Measurements from ENCODE around the gene C18orf63. TPM values are rescaled to one million over a fixed set of nuclear protein-coding genes. Genes with fewer than 3 reads are reported as not detected.

The C18orf63 gene
- polyA plus RNA-seq, 1 donor (not counting 4 experiments of a cell fraction or from before 2014, with no cell fraction given): not detected

DNA sequence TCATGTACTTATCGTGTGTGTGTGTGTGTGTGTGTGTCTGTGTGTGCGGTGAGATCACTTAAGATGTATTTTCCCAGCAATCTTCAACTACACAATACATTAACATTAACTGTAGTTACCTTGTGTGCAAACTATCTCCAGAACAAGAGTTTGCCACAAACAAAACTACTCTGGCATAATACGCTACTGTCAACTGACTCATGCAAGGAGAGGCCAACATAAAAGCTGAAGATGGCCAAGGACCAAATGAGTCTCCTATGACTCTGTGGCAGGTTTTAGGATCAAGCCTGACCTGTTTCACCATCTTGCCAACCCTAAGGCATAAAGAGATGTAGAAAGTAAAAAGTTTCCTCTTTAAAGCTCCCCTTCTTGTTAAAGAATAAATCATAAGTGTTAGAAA lies 44.0 kb upstream of the C18orf63 start:
- no peak overlapping the region for H3K4me2 ChIP-seq (ENCODE audit: control insufficient read depth, extremely low read depth, insufficient read depth, low read depth, low read length)
- no peak overlapping the region for H2AFZ ChIP-seq (ENCODE audit: control insufficient read depth, low read length)
- H3K4me3 ChIP-seq (ENCODE audit: control insufficient read depth in 2 of 3, extremely low read depth in 1 of 3, insufficient read depth in 2 of 3, low read depth in 1 of 3, low read length in 3 of 3): no peak overlapping the region
- no peak overlapping the region for H3K9ac ChIP-seq (ENCODE audit: control insufficient read depth, extremely low read depth, insufficient read depth, low read length)
- dilution Hi-C loops (cut with MboI; ENCODE audit: extremely low pct_ligation_motif_present, low sequenced_read_pairs): no loop called here
- no peaks in the 10 kb centered on the region for H3K27me3 ChIP-seq (ENCODE audit: control insufficient read depth, extremely low read depth, insufficient read depth, low read length)
- no peaks in the 10 kb centered on the region for H3K79me2 ChIP-seq (ENCODE audit: control insufficient read depth, insufficient read depth, low read length)
- H3K9me3 ChIP-seq (ENCODE audit: control insufficient read depth, low read depth, low read length): no peaks in the 10 kb centered on the region
- H4K20me1 ChIP-seq (ENCODE audit: control insufficient read depth, extremely low read depth, insufficient read depth, low read length): no peaks in the 10 kb centered on the region
- peak; percentile 60 for FAIRE-seq
- DNase-seq (ENCODE audit: low read depth, low spot score): no peak
- TF ChIP-seq EZH2 (IDR thresholded peaks at IDR 0.05; ENCODE audit: low read length): no peak
- no peak for TF ChIP-seq CTCF (optimal IDR thresholded peaks at IDR 0.05 in 1 of 3, IDR thresholded peaks at IDR 0.05 in 1 of 3, conservative IDR thresholded peaks at IDR 0.05 in 1 of 3; ENCODE audit: extremely low read depth in 1 of 3, insufficient read depth in 2 of 3, low read length in 3 of 3)
- no peak overlapping the region for H3K27ac ChIP-seq (ENCODE audit: control insufficient read depth, insufficient read depth, low read length)
- no peaks in the 10 kb centered on the region for H3K36me3 ChIP-seq (ENCODE audit: control insufficient read depth in 2 of 2, extremely low read depth in 1 of 2, insufficient read depth in 2 of 2, low read length in 2 of 2)
- no peaks in the 10 kb centered on the region for H3K9me1 ChIP-seq (ENCODE audit: control insufficient read depth, extremely low read depth, insufficient read depth, low read length)
- peaks cover 2% of the 10 kb centered on the region for H3K4me1 ChIP-seq (ENCODE audit: control insufficient read depth, extremely low read depth, insufficient read depth, low read length)

GRCh38 chr18:74273394-74273793 lies 42.2 kb upstream of the C18orf63 start:
- H3K27me3 ChIP-seq (ENCODE audit: control insufficient read depth, extremely low read depth, insufficient read depth, low read length): no peaks in the 10 kb centered on the region
- dilution Hi-C loops (cut with MboI; ENCODE audit: extremely low pct_ligation_motif_present, low sequenced_read_pairs): no loop called here
- FAIRE-seq (no peak), DNase-seq (ENCODE audit: low read depth, low spot score) (no peak)
- H3K9ac ChIP-seq (ENCODE audit: control insufficient read depth, extremely low read depth, insufficient read depth, low read length): no peak overlapping the region
- H3K4me2 ChIP-seq (ENCODE audit: control insufficient read depth, extremely low read depth, insufficient read depth, low read depth, low read length): no peak overlapping the region
- H3K36me3 ChIP-seq (ENCODE audit: control insufficient read depth in 2 of 2, extremely low read depth in 1 of 2, insufficient read depth in 2 of 2, low read length in 2 of 2): no peaks in the 10 kb centered on the region
- no peak overlapping the region for H3K4me3 ChIP-seq (ENCODE audit: control insufficient read depth in 2 of 3, extremely low read depth in 1 of 3, insufficient read depth in 2 of 3, low read depth in 1 of 3, low read length in 3 of 3)
- H2AFZ ChIP-seq (ENCODE audit: control insufficient read depth, low read length): no peak overlapping the region
- no peaks in the 10 kb centered on the region for H3K9me3 ChIP-seq (ENCODE audit: control insufficient read depth, low read depth, low read length)
- no peaks in the 10 kb centered on the region for H3K79me2 ChIP-seq (ENCODE audit: control insufficient read depth, insufficient read depth, low read length)
- H3K27ac ChIP-seq (ENCODE audit: control insufficient read depth, insufficient read depth, low read length): no peak overlapping the region
- TF ChIP-seq CTCF (optimal IDR thresholded peaks at IDR 0.05 in 1 of 3, IDR thresholded peaks at IDR 0.05 in 1 of 3, conservative IDR thresholded peaks at IDR 0.05 in 1 of 3; ENCODE audit: extremely low read depth in 1 of 3, insufficient read depth in 2 of 3, low read length in 3 of 3) (no peak), EZH2 (IDR thresholded peaks at IDR 0.05; ENCODE audit: low read length) (no peak)
- peaks cover 2% of the 10 kb centered on the region for H3K4me1 ChIP-seq (ENCODE audit: control insufficient read depth, extremely low read depth, insufficient read depth, low read length)
- no peaks in the 10 kb centered on the region for H4K20me1 ChIP-seq (ENCODE audit: control insufficient read depth, extremely low read depth, insufficient read depth, low read length)
- H3K9me1 ChIP-seq (ENCODE audit: control insufficient read depth, extremely low read depth, insufficient read depth, low read length): no peaks in the 10 kb centered on the region

All from keratinocyte (primary cell).